B cell (primary cell): ENCODE data around the gene RBMS3. TPM values are rescaled to one million over a fixed set of nuclear protein-coding genes. Genes with fewer than 3 reads are reported as not detected.

ENCODE experiments used
- ATAC-seq: fragments of 200-7000 bp; cut with Tn5 transposase; one replicate; pipeline ENCODE4 v1.10.0; 2021; ENCODE audit warnings: low read depth, mild to moderate bottlenecking, moderate number of reproducible peaks, moderate library complexity
- CTCF ChIA-PET: fragments of 350-600 bp; sonication (Branson Sonifier 250); formaldehyde crosslinking; loops from one replicate; lab custom pipeline; 2021; ENCODE audit warnings: antibody characterized with exemption, inconsistent platforms; lab: Charles Lee
- POLR2A ChIA-PET: fragments of 350-600 bp; sonication (Branson Sonifier 250); formaldehyde crosslinking; loops from one replicate; lab custom pipeline; 2021; ENCODE audit warnings: antibody characterized with exemption; lab: Charles Lee
- DNase-seq: peaks from one replicate; pipeline ENCODE4 v3.0.0; 2013
- H2AFZ ChIP-seq: 2 replicates; pipeline ENCODE4 v1.6.1; 2012; ENCODE audit warnings: mild to moderate bottlenecking, low read depth, low read length; ENCODE audit not compliant: insufficient read depth, poor library complexity, severe bottlenecking
- H3K27ac ChIP-seq, 2 donors: 1 replicate in 1 of 2; 2 replicates in 1 of 2; pipeline ENCODE4 v1.5.1; 2012 to 2013; ENCODE audit warnings: low read length in 2 of 2, mild to moderate bottlenecking in 2 of 2, moderate library complexity in 1 of 2
- H3K27me3 ChIP-seq, 4 experiments: fragments of 200-600 bp in 1 of 4; sonication (generic) in 1 of 4; replicated peaks in 1 of 4; 1 replicate in 2 of 4; 2 replicates in 2 of 4; pipeline versions ENCODE4 v1.6.1 to v1.7.0; 2013 to 2016; ENCODE audit warnings: low read length in 3 of 4, mild to moderate bottlenecking in 2 of 4, mixed read lengths in 1 of 4, moderate library complexity in 1 of 4; ENCODE audit not compliant: insufficient read depth in 4 of 4, control insufficient read depth in 3 of 4; ENCODE audit errors: control extremely low read depth in 1 of 4
- H3K36me3 ChIP-seq, 2 experiments: replicated peaks in 1 of 2; 1 replicate in 1 of 2; 2 replicates in 1 of 2; pipeline versions ENCODE4 v1.6.1 to v1.7.1; 2013; ENCODE audit warnings: low read length in 1 of 2; ENCODE audit not compliant: insufficient read depth in 2 of 2, control insufficient read depth in 1 of 2; ENCODE audit errors: control extremely low read depth in 1 of 2, extremely low read depth in 1 of 2
- H3K4me1 ChIP-seq, 2 donors: fragments of 200-600 bp in 1 of 2; sonication (generic) in 1 of 2; 1 replicate in 1 of 2; 2 replicates in 1 of 2; pipeline versions ENCODE4 v1.5.1 to v1.6.1; 2013 to 2017; ENCODE audit warnings: low read length in 2 of 2; ENCODE audit not compliant: control insufficient read depth in 2 of 2, insufficient read depth in 2 of 2
- H3K4me2 ChIP-seq: replicated peaks from 2 replicates; pipeline ENCODE3; 2012; ENCODE audit warnings: mild to moderate bottlenecking, low read depth, low read length; ENCODE audit not compliant: poor library complexity, severe bottlenecking
- H3K4me3 ChIP-seq, 5 experiments: fragments of 200-600 bp in 1 of 5; sonication (generic) in 1 of 5; 1 replicate in 3 of 5; 2 replicates in 2 of 5; pipeline versions ENCODE4 v1.5.1 to v1.7.0; 2011 to 2016; ENCODE audit warnings: low read length in 4 of 5, mild to moderate bottlenecking in 4 of 5, low read depth in 2 of 5, control low read depth in 1 of 5, moderate library complexity in 1 of 5; ENCODE audit not compliant: insufficient read depth in 1 of 5; ENCODE audit errors: control extremely low read depth in 1 of 5, extremely low read depth in 1 of 5
- H3K79me2 ChIP-seq: fragments of 200-600 bp; sonication (generic); one replicate; pipeline ENCODE4 v1.6.0; 2016; ENCODE audit warnings: low read length; ENCODE audit not compliant: control insufficient read depth, insufficient read depth
- H3K9ac ChIP-seq: fragments of 200-600 bp; sonication (generic); 2 replicates; pipeline ENCODE4 v1.6.1; 2017; ENCODE audit warnings: mild to moderate bottlenecking, low read length, moderate library complexity
- H3K9me3 ChIP-seq, 3 donors: one replicate each; pipeline versions ENCODE4 v1.6.1 to v1.7.1; 2013; ENCODE audit warnings: low read length in 2 of 3; ENCODE audit not compliant: control insufficient read depth in 2 of 3, insufficient read depth in 1 of 3; ENCODE audit errors: control extremely low read depth in 1 of 3
- H4K20me1 ChIP-seq: 2 replicates; pipeline ENCODE4 v1.6.0; 2012; ENCODE audit warnings: mild to moderate bottlenecking, low read length; ENCODE audit not compliant: insufficient read depth, control insufficient read depth, poor library complexity, severe bottlenecking
- H3K27ac Mint-ChIP-seq: one replicate; pipeline ENCODE4 v1.8.0; 2021; ENCODE audit warnings: mixed read lengths
- H3K27me3 Mint-ChIP-seq: one replicate; pipeline ENCODE4 v1.8.0; 2021; ENCODE audit warnings: mixed read lengths
- H3K4me1 Mint-ChIP-seq: one replicate; pipeline ENCODE4 v1.8.0; 2021; ENCODE audit warnings: mixed read lengths
- H3K4me3 Mint-ChIP-seq: one replicate; pipeline ENCODE4 v1.8.0; 2021; ENCODE audit warnings: mixed read lengths
- H3K9me3 Mint-ChIP-seq: one replicate; pipeline ENCODE4 v1.8.0; 2022; ENCODE audit warnings: mixed read lengths; ENCODE audit not compliant: insufficient read depth
- EZH2 ChIP-seq: IDR thresholded peaks from 2 replicates; pipeline ENCODE4 v1.6.1; 2012; ENCODE audit warnings: borderline replicate concordance, low read depth, mild to moderate bottlenecking, moderate library complexity, low read length; ENCODE audit not compliant: insufficient read depth, poor library complexity, severe bottlenecking
- WGBS: methylation state at CpG from one replicate; pipeline ENCODE4 v1.1.5; 2013; ENCODE audit warnings: missing lambda C conversion rate; ENCODE audit not compliant: insufficient coverage; 5-methylcytosine and 5-hydroxymethylcytosine counted together
- intact Hi-C: fragments of 100-400 bp; cut with micrococcal nuclease; formaldehyde crosslinking; loops from one replicate; pipeline ENCODE4 v1.10.0; 2022
- polyA plus RNA-seq: library from polyadenylated mRNA; depleted of rRNA; stranded (reverse); fragments of >200 nt; gene quantifications from 2 replicates; pipeline ENCODE4 v1.2.3, GENCODE V29; 2012
- total RNA-seq, 2 donors: library from RNA; stranded (reverse); fragments of 120-200 nt in 1 of 2; gene quantifications; 1 replicate in 1 of 2; 2 replicates in 1 of 2; pipeline versions ENCODE4 v1.2.3 to v1.2.4, GENCODE V29; 2013 to 2022
- TF ChIP-seq, protein P1 (sequence below): fragments of 200-600 bp; IDR thresholded peaks from one replicate; pipeline ENCODE4 v1.8.0; 2022; ENCODE audit warnings: antibody characterized with exemption, mild to moderate bottlenecking

The RBMS3 gene
- total and polyA plus RNA-seq, 2 donors (not counting 1 experiment from before 2014, with no cell fraction given) = not detected

DNA sequence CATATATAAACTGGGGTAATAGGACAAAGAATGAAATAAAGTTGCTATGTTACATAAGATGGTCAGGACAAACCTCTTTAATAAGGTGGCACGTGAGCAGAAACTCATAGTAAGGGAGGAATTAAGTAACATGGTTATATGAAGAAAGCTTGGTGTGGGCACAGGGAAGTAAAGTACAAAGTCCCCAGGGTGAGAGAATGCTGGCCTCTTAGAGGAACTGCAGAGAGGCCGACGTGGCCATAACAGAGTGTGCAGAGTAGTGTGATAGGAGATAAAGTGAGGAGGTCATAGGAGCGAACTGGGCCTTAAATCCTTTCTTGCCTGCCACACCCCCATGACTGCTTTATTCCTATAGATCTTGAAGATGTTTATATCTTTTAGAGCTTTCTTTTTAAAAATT is 17.4 kb upstream of the RBMS3 start:
- H3K9me3 Mint-ChIP-seq = no peaks in the 10 kb centered on the region
- H3K9ac ChIP-seq = no peak overlapping the region
- no peak for DNase-seq
- H3K27ac Mint-ChIP-seq = no peak overlapping the region
- 70% methylated on average over 1 of the region's 4 CpGs for WGBS
- H3K36me3 ChIP-seq = no peaks in the 10 kb centered on the region
- intact Hi-C loops = no loop called here
- TF ChIP-seq EZH2 = no peak
- TF ChIP-seq, protein P1, sequence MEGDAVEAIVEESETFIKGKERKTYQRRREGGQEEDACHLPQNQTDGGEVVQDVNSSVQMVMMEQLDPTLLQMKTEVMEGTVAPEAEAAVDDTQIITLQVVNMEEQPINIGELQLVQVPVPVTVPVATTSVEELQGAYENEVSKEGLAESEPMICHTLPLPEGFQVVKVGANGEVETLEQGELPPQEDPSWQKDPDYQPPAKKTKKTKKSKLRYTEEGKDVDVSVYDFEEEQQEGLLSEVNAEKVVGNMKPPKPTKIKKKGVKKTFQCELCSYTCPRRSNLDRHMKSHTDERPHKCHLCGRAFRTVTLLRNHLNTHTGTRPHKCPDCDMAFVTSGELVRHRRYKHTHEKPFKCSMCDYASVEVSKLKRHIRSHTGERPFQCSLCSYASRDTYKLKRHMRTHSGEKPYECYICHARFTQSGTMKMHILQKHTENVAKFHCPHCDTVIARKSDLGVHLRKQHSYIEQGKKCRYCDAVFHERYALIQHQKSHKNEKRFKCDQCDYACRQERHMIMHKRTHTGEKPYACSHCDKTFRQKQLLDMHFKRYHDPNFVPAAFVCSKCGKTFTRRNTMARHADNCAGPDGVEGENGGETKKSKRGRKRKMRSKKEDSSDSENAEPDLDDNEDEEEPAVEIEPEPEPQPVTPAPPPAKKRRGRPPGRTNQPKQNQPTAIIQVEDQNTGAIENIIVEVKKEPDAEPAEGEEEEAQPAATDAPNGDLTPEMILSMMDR = no peak
- CTCF ChIA-PET = no interaction called here
- no peaks in the 10 kb centered on the region for H3K79me2 ChIP-seq
- no peaks in the 10 kb centered on the region for H3K4me1 ChIP-seq
- H3K9me3 ChIP-seq = no peaks in the 10 kb centered on the region
- no peak overlapping the region for H3K27ac ChIP-seq
- no peaks in the 10 kb centered on the region for H3K4me1 Mint-ChIP-seq
- no peak overlapping the region for H3K4me3 ChIP-seq
- no peaks in the 10 kb centered on the region for H3K27me3 Mint-ChIP-seq
- ATAC-seq = no peak
- H3K27me3 ChIP-seq = no peaks in the 10 kb centered on the region
- POLR2A ChIA-PET = no interaction called here
- H3K4me3 Mint-ChIP-seq = no peak overlapping the region
- no peaks in the 10 kb centered on the region for H4K20me1 ChIP-seq
- H3K4me2 ChIP-seq = no peak overlapping the region
- H2AFZ ChIP-seq = no peak overlapping the region

DNA sequence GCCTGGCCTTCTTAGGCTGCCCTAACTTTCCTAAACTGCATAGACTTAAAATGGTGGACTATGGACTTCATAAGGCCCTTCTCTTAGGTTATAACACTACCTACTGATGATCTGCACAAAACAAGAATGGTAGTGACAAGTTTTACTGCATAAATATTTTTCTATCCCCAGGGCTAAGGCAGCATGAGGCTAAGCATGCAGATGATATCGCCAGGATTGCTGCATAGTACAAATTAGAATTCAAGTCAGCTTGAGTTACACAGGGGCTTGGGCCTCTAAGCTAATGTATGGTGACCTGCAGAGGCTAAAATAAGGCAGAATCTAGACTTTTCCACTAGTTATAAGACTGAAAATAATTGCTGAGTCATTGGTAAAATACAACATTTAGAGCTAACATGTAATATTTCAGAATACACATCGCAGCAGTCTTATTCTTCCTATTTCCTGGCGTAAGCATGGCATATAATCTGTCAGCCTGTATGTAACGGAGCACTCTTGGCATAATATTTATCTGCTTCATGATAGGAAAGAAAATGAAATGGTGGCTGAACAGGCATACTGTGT is 15.3 kb upstream of the RBMS3 start:
- no peak overlapping the region for H2AFZ ChIP-seq
- Mint-ChIP-seq H3K9me3 (no peaks in the 10 kb centered on the region), H3K4me1 (no peaks in the 10 kb centered on the region), H3K27me3 (no peaks in the 10 kb centered on the region), H3K4me3 (no peak overlapping the region), H3K27ac (no peak overlapping the region)
- no peaks in the 10 kb centered on the region for H3K27me3 ChIP-seq
- ATAC-seq = no peak
- H3K9me3 ChIP-seq = no peaks in the 10 kb centered on the region
- TF ChIP-seq EZH2 = no peak
- TF ChIP-seq, protein P1 = no peak
- H4K20me1 ChIP-seq = no peaks in the 10 kb centered on the region
- CTCF ChIA-PET = no interaction called here
- no peak overlapping the region for H3K4me3 ChIP-seq
- no peak for DNase-seq
- H3K9ac ChIP-seq = no peak overlapping the region
- no peaks in the 10 kb centered on the region for H3K79me2 ChIP-seq
- H3K36me3 ChIP-seq = no peaks in the 10 kb centered on the region
- WGBS = 88% methylated on average over 1 of the region's 4 CpGs
- no peak overlapping the region for H3K27ac ChIP-seq
- POLR2A ChIA-PET = no interaction called here
- no peaks in the 10 kb centered on the region for H3K4me1 ChIP-seq
- no peak overlapping the region for H3K4me2 ChIP-seq
- intact Hi-C loops = no loop called here
